NCI-H1417 (cell line): ENCODE results near the gene CCDC40.

Experiments
- DNase-seq, 3 experiments: peaks; one replicate each; lab custom pipeline; 2025; lab: John Stamatoyannopoulos, UW

Gene CCDC40

DNA sequence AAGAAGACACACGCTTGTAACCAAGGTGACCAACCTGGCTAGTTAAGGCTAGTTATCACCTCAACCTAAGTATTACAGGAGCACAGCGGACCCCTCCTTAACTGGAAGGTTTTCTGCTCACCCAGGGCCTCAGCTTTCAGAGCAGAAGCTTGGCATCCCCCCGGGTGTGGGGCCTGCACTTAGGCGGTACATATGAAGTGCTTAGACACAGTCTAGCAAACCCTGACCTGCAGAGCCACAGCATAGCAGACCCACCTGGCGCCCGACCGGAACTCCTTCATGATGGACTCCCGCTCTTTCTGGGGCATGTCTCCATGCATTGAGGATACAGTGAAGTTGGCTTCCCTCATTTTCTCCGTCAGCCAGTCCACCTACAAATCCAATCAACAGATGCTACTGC, 100.7 kb downstream of the CCDC40 start:
- DNase-seq, result no peak

DNA sequence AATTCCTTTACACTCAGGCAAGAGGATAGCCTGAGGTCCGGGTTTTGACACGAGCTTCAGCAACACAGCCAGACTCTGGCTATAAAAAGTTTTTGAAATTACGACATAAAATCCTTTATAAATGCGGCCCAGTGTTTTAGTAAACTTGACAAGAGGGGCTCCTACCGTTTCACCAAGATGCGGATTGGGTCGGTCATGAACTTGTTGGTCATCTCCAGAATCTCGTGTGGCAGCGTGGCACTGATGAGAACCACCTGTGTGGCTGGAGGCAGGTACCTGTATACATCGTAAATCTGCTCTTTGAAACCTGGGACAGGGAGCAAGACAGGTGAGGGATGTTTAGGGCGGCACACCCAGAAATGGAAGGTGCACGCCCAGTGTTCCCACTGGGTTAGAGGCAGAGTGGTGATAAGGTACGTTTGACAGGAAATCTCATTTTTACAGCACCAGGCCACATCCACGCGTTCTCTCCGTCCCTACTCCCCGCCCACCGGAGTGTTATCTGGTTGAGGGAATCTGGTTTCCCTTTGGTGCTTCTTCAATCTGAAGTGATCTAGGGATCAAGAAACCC, 102.5 kb downstream of the CCDC40 start:
- DNase-seq, result no peak

DNA sequence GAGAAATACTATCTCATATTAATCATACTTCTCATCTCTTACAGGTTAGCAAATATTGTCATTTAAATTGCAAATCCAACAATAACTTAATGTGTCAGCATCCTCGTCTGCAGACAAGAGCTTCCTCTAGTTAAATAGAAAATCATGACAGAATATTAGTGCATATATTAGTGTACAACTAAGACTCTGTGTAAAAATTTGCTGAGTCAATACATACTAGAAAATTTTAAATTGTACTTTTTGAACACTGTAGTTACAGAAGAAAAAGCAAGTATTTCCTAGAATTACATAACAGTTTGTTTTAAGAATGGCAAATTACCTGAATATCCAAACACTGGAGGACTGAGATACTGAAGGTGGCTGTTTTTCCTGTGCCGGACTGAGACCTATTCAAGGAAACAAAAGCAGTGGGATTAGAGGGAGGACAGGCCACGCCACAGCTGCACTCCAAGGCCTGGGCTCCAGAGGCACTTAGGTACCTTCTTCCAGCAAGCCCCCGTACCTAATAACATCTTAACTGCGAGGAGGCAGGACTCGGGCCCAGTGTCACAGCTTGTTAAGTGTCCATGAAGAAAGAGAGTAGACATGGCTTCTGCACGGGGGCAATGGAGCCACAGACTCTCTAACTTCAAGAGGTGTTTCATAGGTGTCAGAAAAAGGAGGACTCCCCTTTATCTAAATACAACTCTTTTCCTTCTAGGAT, 105.2 kb downstream of the CCDC40 start:
- no peak for DNase-seq

DNA sequence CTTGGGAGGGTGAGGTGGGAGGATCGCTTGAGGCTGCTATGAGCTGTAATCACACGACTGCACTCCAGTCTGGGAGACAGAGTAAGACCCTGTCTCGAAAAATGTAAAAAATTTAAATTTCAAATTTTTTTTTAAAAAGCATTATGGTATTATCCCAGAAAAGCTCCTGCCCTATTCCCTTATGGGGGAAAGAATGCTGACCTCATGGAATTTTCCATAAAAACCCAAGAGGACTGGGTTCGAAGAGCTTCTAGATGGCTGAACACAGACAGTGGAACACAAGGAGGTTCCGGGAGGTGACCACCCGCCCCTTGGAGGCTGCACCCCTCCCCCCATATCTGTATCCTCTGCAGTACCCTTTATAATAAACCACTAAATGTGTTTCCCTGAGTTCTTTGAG, 106.5 kb downstream of the CCDC40 start:
- DNase-seq, result no peak

DNA sequence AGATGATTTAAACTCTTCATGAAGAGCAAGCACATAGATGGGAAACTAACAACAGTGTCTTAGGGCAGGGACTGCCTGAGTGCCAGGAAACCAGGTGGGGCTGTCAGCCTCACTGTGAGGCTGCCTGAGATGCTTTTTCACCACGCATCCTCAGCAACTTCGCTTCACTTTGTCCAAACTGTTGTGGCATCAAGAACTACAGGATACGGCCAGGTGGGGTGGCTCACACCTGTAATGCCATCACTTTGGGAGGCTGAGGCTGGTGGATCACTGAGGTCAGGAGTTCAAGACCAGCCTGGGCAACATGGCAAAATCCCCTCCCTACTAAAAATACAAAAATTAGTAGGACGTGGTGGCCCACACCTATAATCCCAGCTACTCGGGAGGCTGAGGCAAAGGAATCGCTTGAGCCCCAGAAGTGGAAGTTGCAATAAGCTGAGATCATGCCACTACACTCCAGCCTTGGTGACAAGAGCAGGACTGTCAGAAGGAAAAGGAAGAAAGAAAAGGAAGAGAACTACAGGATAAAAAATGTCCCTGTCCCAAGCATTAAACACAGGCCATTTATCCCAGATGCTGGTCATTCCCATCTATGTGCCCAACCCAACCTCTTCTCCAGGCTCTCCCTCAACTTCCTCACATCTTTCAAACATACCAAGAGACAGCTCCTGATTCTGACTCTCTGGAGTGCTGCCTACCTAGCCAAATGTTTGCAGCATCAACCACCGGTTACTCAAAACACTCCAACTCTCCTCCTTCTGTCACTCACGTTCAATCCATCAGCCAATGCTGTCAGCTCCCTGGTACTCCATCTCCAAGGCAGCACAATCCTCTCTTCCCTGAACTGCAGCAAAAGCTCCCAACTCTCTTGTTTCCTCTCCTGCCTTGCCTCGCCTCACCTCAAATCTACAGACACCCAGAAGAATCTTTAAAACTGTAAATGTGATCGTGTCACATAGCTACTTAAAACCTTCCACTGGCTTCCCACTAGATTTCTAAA, 108.9 kb downstream of the CCDC40 start:
- no peak for DNase-seq

DNA sequence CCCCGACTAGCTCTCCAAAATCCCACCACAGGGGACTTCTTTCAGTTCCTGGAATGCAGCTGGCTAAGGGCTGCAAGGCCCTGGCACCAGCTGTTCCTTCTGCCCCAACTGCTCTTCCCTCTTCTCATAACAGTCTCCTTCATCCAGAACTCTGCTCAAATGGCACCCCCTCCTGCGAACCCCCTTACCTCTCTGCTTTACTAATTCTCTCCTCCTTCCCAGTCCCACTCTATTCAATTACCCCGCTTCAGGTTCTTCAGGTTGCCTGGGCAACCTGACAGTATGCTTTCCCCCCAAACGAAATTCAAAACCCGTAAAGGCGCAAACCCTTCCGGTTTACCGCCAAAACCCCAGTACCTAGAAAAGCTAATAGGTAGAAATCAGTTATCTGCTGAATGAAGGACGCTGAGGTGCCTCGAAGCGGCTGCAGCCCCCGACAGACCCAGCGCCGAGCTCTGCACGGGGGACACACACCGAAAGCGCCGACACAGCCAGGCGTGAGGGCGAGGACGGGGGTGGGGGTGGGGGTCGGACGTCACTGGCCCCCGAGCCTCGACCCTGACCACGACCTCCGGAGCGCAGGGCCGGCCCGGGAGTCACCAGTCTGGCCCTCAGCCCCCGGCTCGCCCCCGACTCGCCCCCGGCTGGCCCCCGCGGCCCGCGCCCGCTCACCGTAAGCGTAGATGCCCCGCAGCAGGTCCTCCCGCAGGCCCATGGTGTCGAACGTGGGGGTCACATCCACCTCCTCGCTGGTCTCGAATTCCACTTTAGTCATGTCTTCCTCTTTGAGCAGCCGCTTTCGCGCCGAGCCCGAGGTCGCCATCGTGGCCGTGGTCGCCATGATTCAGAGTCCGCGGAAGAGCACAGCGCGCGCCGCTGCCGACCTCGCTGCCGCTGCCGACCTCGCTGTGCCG, 109.9 kb downstream of the CCDC40 start:
- peak in 2 of 3 experiments; percentile 33 to 71 for DNase-seq

DNA sequence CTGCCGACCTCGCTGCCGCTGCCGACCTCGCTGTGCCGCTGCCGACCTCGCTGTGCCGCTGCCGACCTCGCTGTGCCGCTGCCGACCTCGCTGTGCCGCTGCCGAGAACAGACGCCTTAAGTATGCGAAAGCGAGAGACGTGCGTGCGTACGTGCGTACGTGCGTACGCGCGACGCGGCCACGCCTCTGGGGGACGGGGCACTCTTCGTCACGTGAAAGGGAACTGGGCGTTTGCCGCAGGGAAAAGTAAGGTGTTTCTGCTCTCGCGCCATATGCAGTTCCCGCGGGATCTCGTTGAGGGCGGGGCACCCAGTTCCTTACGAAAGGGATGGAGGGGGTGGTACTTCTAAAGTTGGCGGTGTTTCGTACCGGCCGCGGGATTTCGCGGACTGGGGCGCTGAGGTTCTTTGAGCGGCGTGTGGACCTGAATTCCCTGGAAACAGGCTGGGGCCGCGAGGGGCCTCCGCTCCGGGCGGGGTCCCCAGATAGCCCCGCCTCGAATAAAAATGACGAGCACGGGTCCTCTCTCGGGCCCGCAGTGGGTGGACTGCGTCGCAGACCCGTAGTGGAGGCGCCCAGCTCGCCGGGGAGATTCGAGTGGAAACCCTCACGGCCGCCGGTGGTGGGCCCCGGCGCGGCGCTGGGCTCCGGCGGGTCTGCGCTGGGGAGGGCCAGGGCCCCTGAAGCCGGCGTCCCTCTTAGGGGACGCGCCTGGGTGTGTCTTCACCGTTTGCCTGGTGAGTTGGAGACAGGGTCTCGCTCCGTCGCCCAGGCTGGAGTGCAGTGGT, 110.8 kb downstream of the CCDC40 start, which contains the start of gene EIF4A3:
Gene EIF4A3 (minus strand): TSS at position 94 of the 788 bp plus-strand sequence. CDS start 167 bp downstream, outside the sequence.
- DNase-seq, result peak; percentile 98 to 99 (median 99)
